IPS-20b (cell line): ENCODE data around the gene GPR17.

ENCODE experiments used
- H3K27ac ChIP-seq: one replicate; pipeline ENCODE4 v1.5.1; 2013; ENCODE audit warnings: low read length
- H3K27me3 ChIP-seq: 2 replicates; pipeline ENCODE4 v1.6.1; 2013; ENCODE audit warnings: mild to moderate bottlenecking, low read length, inconsistent platforms; ENCODE audit not compliant: insufficient read depth
- H3K36me3 ChIP-seq: 2 replicates; pipeline ENCODE4 v1.6.1; 2013; ENCODE audit warnings: low read depth, mild to moderate bottlenecking, inconsistent platforms, low read length, moderate library complexity; ENCODE audit not compliant: insufficient read depth
- H3K4me1 ChIP-seq: 2 replicates; pipeline ENCODE4 v1.6.1; 2013; ENCODE audit warnings: mild to moderate bottlenecking, control low read depth, inconsistent platforms, low read length, moderate library complexity; ENCODE audit not compliant: insufficient read depth
- H3K4me3 ChIP-seq: 2 replicates; pipeline ENCODE4 v1.5.1; 2013; ENCODE audit warnings: mild to moderate bottlenecking, low read length, inconsistent platforms
- H3K9ac ChIP-seq: 2 replicates; pipeline ENCODE4 v1.6.1; 2013; ENCODE audit warnings: low read depth, mild to moderate bottlenecking, inconsistent platforms, low read length, moderate library complexity
- H3K9me3 ChIP-seq: 2 replicates; pipeline ENCODE4 v1.6.1; 2013; ENCODE audit warnings: mild to moderate bottlenecking, low read depth, low read length, inconsistent platforms; ENCODE audit not compliant: insufficient read depth

Gene GPR17

GRCh38 chr2:127663566-127664064 lies 17.7 kb downstream of the GPR17 start:
- Histone ChIP-seq H3K27ac (no peak overlapping the region), H3K27me3 (peaks cover 43% of the 10 kb centered on the region), H3K4me1 (peaks cover 3% of the 10 kb centered on the region), H3K36me3 (no peaks in the 10 kb centered on the region), H3K4me3 (peak overlapping the region; percentile 15; the same call in 1 of the 2 replicates), H3K9me3 (no peaks in the 10 kb centered on the region), H3K9ac (no peak overlapping the region)

- Histone ChIP-seq H3K9ac (no peak overlapping the region), H3K4me3 (peak overlapping the region; percentile 62; the same call in 1 of the 2 replicates), H3K27ac (no peak overlapping the region), H3K27me3 (peaks cover 43% of the 10 kb centered on the region), H3K36me3 (no peaks in the 10 kb centered on the region), H3K9me3 (no peaks in the 10 kb centered on the region), H3K4me1 (peaks cover 3% of the 10 kb centered on the region)
Observed at GRCh38 chr2:127664065-127664894, 18.3 kb downstream of the GPR17 start.

GRCh38 chr2:127664895-127665225 lies 18.9 kb downstream of the GPR17 start:
- Histone ChIP-seq H3K36me3 (no peaks in the 10 kb centered on the region), H3K4me1 (peaks cover 3% of the 10 kb centered on the region), H3K27ac (no peak overlapping the region), H3K4me3 (peak overlapping the region; percentile 62; the same call in 1 of the 2 replicates), H3K27me3 (peaks cover 43% of the 10 kb centered on the region), H3K9me3 (no peaks in the 10 kb centered on the region), H3K9ac (no peak overlapping the region)

- Histone ChIP-seq H3K36me3 (no peaks in the 10 kb centered on the region), H3K9ac (no peak overlapping the region), H3K4me1 (peaks cover 3% of the 10 kb centered on the region), H3K27ac (no peak overlapping the region), H3K27me3 (peaks cover 43% of the 10 kb centered on the region), H3K9me3 (no peaks in the 10 kb centered on the region), H3K4me3 (no peak overlapping the region)
Observed at GRCh38 chr2:127665267-127665893, 19.4 kb downstream of the GPR17 start.

- Histone ChIP-seq H3K27me3 (peaks cover 47% of the 10 kb centered on the region), H3K36me3 (no peaks in the 10 kb centered on the region), H3K4me1 (peaks cover 3% of the 10 kb centered on the region), H3K27ac (no peak overlapping the region), H3K4me3 (no peak overlapping the region), H3K9me3 (no peaks in the 10 kb centered on the region), H3K9ac (no peak overlapping the region)
Observed at GRCh38 chr2:127669056-127669455, 23.1 kb downstream of the GPR17 start.

- H3K4me1 ChIP-seq: no peaks in the 10 kb centered on the region; the same call in 1 of the 2 replicates
- no peak overlapping the region for H3K4me3 ChIP-seq
- H3K36me3 ChIP-seq: no peaks in the 10 kb centered on the region
- H3K27me3 ChIP-seq: peaks cover 44% of the 10 kb centered on the region
- no peak overlapping the region for H3K9ac ChIP-seq
- H3K27ac ChIP-seq: no peak overlapping the region
- no peaks in the 10 kb centered on the region for H3K9me3 ChIP-seq
Observed at GRCh38 chr2:127670055-127670956, 24.4 kb downstream of the GPR17 start.

- Histone ChIP-seq H3K4me3 (no peak overlapping the region), H3K4me1 (peaks cover 2% of the 10 kb centered on the region; the same call in 1 of the 2 replicates), H3K27ac (no peak overlapping the region), H3K36me3 (no peaks in the 10 kb centered on the region), H3K9me3 (no peaks in the 10 kb centered on the region), H3K27me3 (peaks cover 44% of the 10 kb centered on the region), H3K9ac (no peak overlapping the region)
Observed at GRCh38 chr2:127670957-127671290, 25.0 kb downstream of the GPR17 start.

GRCh38 chr2:127671557-127672302 lies 25.8 kb downstream of the GPR17 start:
- Histone ChIP-seq H3K9me3 (no peaks in the 10 kb centered on the region), H3K9ac (no peak overlapping the region), H3K27me3 (peaks cover 44% of the 10 kb centered on the region), H3K36me3 (no peaks in the 10 kb centered on the region), H3K4me1 (0 out of 2 replicates have a peak, but pooled peaks cover 4% of the 10 kb centered on the region), H3K27ac (no peak overlapping the region), H3K4me3 (no peak overlapping the region)

GRCh38 chr2:127672341-127673224 lies 26.6 kb downstream of the GPR17 start:
- Histone ChIP-seq H3K4me1 (0 out of 2 replicates have a peak, but pooled peaks cover 4% of the 10 kb centered on the region), H3K4me3 (no peak overlapping the region), H3K36me3 (no peaks in the 10 kb centered on the region), H3K9me3 (no peaks in the 10 kb centered on the region), H3K9ac (no peak overlapping the region), H3K27ac (no peak overlapping the region), H3K27me3 (peaks cover 50% of the 10 kb centered on the region)

- H3K9me3 ChIP-seq: no peaks in the 10 kb centered on the region
- no peaks in the 10 kb centered on the region for H3K36me3 ChIP-seq
- H3K4me1 ChIP-seq: 0 out of 2 replicates have a peak, but pooled peaks cover 4% of the 10 kb centered on the region
- H3K9ac ChIP-seq: no peak overlapping the region
- H3K27me3 ChIP-seq: peaks cover 59% of the 10 kb centered on the region
- H3K27ac ChIP-seq: no peak overlapping the region
- no peak overlapping the region for H3K4me3 ChIP-seq
Observed at GRCh38 chr2:127673291-127674069, 27.5 kb downstream of the GPR17 start.
